IMR-90 (cell line): Measurements from ENCODE around the gene CYP27C1. TPM values are rescaled to one million over a fixed set of nuclear protein-coding genes. Genes with fewer than 3 reads are reported as not detected.

Source experiments
- ATAC-seq: fragments of 200-7000 bp; cut with Tn5 transposase; 2 replicates; pipeline ENCODE4 v1.9.1; 2020; ENCODE audit warnings: low read depth, mild to moderate bottlenecking, moderate library complexity
- BruUV-seq: library from RNA; stranded (reverse); fragments of 400-500 nt; replicated peaks from 2 replicates; lab custom pipeline; 2021; lab: Mats Ljungman, UMichigan
- CTCF ChIA-PET: fragments of 300-600 bp; formaldehyde crosslinking; extraction: SDS; loops from one replicate; lab custom pipeline; 2021; ENCODE audit warnings: antibody characterized with exemption; lab: Yijun Ruan, JAX
- POLR2A ChIA-PET: fragments of 300-600 bp; sonication (Branson Sonifier 250); formaldehyde crosslinking; loops from one replicate; lab custom pipeline; 2022; ENCODE audit warnings: antibody characterized with exemption; ENCODE audit not compliant: unreplicated experiment; lab: Charles Lee
- DNase-seq: peaks from one replicate; pipeline ENCODE4 v3.0.0; 2013
- H2AFZ ChIP-seq: replicated peaks from 2 replicates; pipeline ENCODE3; 2013; ENCODE audit warnings: low read length, mild to moderate bottlenecking; ENCODE audit not compliant: poor library complexity
- H2AK5ac ChIP-seq: 2 replicates; pipeline ENCODE4 v1.6.1; 2013; ENCODE audit warnings: low read depth, low read length, inconsistent platforms
- H2AK9ac ChIP-seq: replicated peaks from 2 replicates; pipeline ENCODE3; 2013; ENCODE audit warnings: mild to moderate bottlenecking, low read depth, low read length, moderate library complexity; ENCODE audit not compliant: poor library complexity
- H2BK120ac ChIP-seq: 2 replicates; pipeline ENCODE4 v1.6.1; 2013; ENCODE audit warnings: low read depth, low read length, inconsistent platforms
- H2BK15ac ChIP-seq: 3 replicates; pipeline ENCODE4 v1.6.1; 2013; ENCODE audit warnings: low read depth, low read length, inconsistent platforms
- H2BK20ac ChIP-seq: 2 replicates; pipeline ENCODE4 v1.6.1; 2013; ENCODE audit warnings: low read depth, mild to moderate bottlenecking, inconsistent platforms, low read length, moderate library complexity
- H2BK5ac ChIP-seq: 2 replicates; pipeline ENCODE4 v1.6.1; 2013; ENCODE audit warnings: mild to moderate bottlenecking, low read depth, low read length, inconsistent platforms; ENCODE audit not compliant: poor library complexity, severe bottlenecking
- H3K14ac ChIP-seq: replicated peaks from 2 replicates; pipeline ENCODE4 v1.6.1; 2013; ENCODE audit warnings: low read depth, low read length, inconsistent platforms
- H3K18ac ChIP-seq: 2 replicates; pipeline ENCODE4 v1.6.1; 2013; ENCODE audit warnings: low read depth, low read length, control low read depth
- H3K23ac ChIP-seq: 2 replicates; pipeline ENCODE4 v1.6.1; 2013; ENCODE audit warnings: low read depth, low read length, inconsistent platforms
- H3K27ac ChIP-seq: 2 replicates; pipeline ENCODE4 v1.5.1; 2013; ENCODE audit warnings: mild to moderate bottlenecking, control low read depth, low read length; ENCODE audit not compliant: insufficient read depth
- H3K27me3 ChIP-seq: 2 replicates; pipeline ENCODE4 v1.6.1; 2013; ENCODE audit warnings: low read length; ENCODE audit not compliant: control insufficient read depth, insufficient read depth
- H3K36me3 ChIP-seq: 2 replicates; pipeline ENCODE4 v1.6.1; 2013; ENCODE audit warnings: low read length, mixed read lengths; ENCODE audit not compliant: control insufficient read depth, insufficient read depth
- H3K4ac ChIP-seq: 2 replicates; pipeline ENCODE4 v1.6.1; 2013; ENCODE audit warnings: low read depth, low read length, inconsistent platforms
- H3K4me1 ChIP-seq: 2 replicates; pipeline ENCODE4 v1.6.1; 2013; ENCODE audit warnings: low read length, mixed read lengths; ENCODE audit not compliant: control insufficient read depth, insufficient read depth
- H3K4me2 ChIP-seq: 2 replicates; pipeline ENCODE4 v1.6.1; 2013; ENCODE audit warnings: low read depth, mild to moderate bottlenecking, control low read depth, low read length, moderate library complexity
- H3K4me3 ChIP-seq: 2 replicates; pipeline ENCODE4 v1.5.1; 2013; ENCODE audit warnings: low read depth, mild to moderate bottlenecking, control low read depth, low read length, moderate library complexity; ENCODE audit not compliant: insufficient read depth
- H3K56ac ChIP-seq: 2 replicates; pipeline ENCODE4 v1.6.1; 2013; ENCODE audit warnings: low read length, inconsistent platforms; ENCODE audit not compliant: insufficient read depth; ENCODE audit errors: extremely low read depth
- H3K79me1 ChIP-seq, 2 experiments: 2 replicates each; pipeline ENCODE4 v1.6.1; 2013; ENCODE audit warnings: low read length in 2 of 2, inconsistent platforms in 1 of 2, low read depth in 1 of 2
- H3K9ac ChIP-seq: 2 replicates; pipeline ENCODE4 v1.6.1; 2013; ENCODE audit warnings: low read depth, low read length, control low read depth
- H3K9me1 ChIP-seq: 2 replicates; pipeline ENCODE4 v1.6.1; 2013; ENCODE audit warnings: low read length, inconsistent platforms; ENCODE audit not compliant: insufficient read depth
- H3K9me3 ChIP-seq: 2 replicates; pipeline ENCODE4 v1.6.1; 2013; ENCODE audit warnings: low read length; ENCODE audit not compliant: control insufficient read depth, insufficient read depth
- H4K20me1 ChIP-seq: 2 replicates; pipeline ENCODE4 v1.6.1; 2013; ENCODE audit warnings: low read length, inconsistent platforms; ENCODE audit not compliant: insufficient read depth
- H4K5ac ChIP-seq: 2 replicates; pipeline ENCODE4 v1.6.1; 2013; ENCODE audit warnings: mild to moderate bottlenecking, low read depth, low read length, control low read depth
- H4K8ac ChIP-seq, 2 experiments: 2 replicates each; pipeline ENCODE4 v1.6.1; 2013; ENCODE audit warnings: low read depth in 2 of 2, low read length in 2 of 2, control low read depth in 1 of 2, inconsistent platforms in 1 of 2
- H4K91ac ChIP-seq: 2 replicates; pipeline ENCODE4 v1.6.1; 2013; ENCODE audit warnings: low read depth, low read length, inconsistent platforms; ENCODE audit not compliant: insufficient read depth
- BHLHE40 ChIP-seq: fragments of 150-350 bp; IDR thresholded peaks from 2 replicates; pipeline ENCODE4 v1.6.1; 2016; ENCODE audit warnings: mild to moderate bottlenecking, low read depth, low read length
- CHD1 ChIP-seq: IDR thresholded peaks from 2 replicates; pipeline ENCODE4 v1.6.1; 2012; ENCODE audit warnings: low read depth, low read length, improper control_type of control experiment
- FOS ChIP-seq: fragments of 150-350 bp; IDR thresholded peaks from 2 replicates; pipeline ENCODE4 v1.6.1; 2016; ENCODE audit warnings: low read depth, low read length
- MAFK ChIP-seq: IDR thresholded peaks from 2 replicates; pipeline ENCODE4 v1.6.1; 2012; ENCODE audit warnings: low read depth, low read length, improper control_type of control experiment
- MAZ ChIP-seq: IDR thresholded peaks from 2 replicates; pipeline ENCODE4 v1.6.1; 2012; ENCODE audit warnings: low read depth, mild to moderate bottlenecking, low read length, improper control_type of control experiment, moderate library complexity, borderline replicate concordance
- NFE2L2 ChIP-seq: fragments of 150-350 bp; IDR thresholded peaks from 2 replicates; pipeline ENCODE4 v1.6.1; 2016; ENCODE audit warnings: low read depth, mild to moderate bottlenecking, low read length
- POLR2A ChIP-seq: IDR thresholded peaks from 2 replicates; pipeline ENCODE4 v1.6.1; 2012; ENCODE audit warnings: mild to moderate bottlenecking, low read depth, low read length
- RAD21 ChIP-seq: IDR thresholded peaks from 2 replicates; pipeline ENCODE4 v1.6.1; 2012; ENCODE audit warnings: low read length, improper control_type of control experiment
- RCOR1 ChIP-seq: IDR thresholded peaks from 2 replicates; pipeline ENCODE4 v1.6.1; 2012; ENCODE audit warnings: mild to moderate bottlenecking, low read length, improper control_type of control experiment; ENCODE audit not compliant: insufficient replicate concordance
- WGBS, 2 experiments: methylation state at CpG; one replicate each; pipeline versions ENCODE4 v1.1.5 to v1.1.7; 2013; ENCODE audit warnings: missing lambda C conversion rate in 2 of 2; ENCODE audit not compliant: insufficient read length in 1 of 2; ENCODE audit errors: extremely low coverage in 2 of 2; 5-methylcytosine and 5-hydroxymethylcytosine counted together
- dilution Hi-C: fragments of 300-500 bp; cut with HindIII; formaldehyde crosslinking; loops from one replicate; pipeline ENCODE4 v1.14.3; 2018; ENCODE audit warnings: low sequenced_read_pairs; ENCODE audit not compliant: unreplicated experiment
- in situ Hi-C: fragments of 300-500 bp; cut with MboI; formaldehyde crosslinking; loops from 3 replicates; pipeline ENCODE4 v1.14.3; 2019; ENCODE audit warnings: low sequenced_read_pairs, inconsistent platforms, mixed read lengths
- intact Hi-C: fragments of 100-400 bp; cut with micrococcal nuclease; formaldehyde crosslinking; loops from 2 replicates; pipeline ENCODE4 v1.10.0; 2022
- polyA plus RNA-seq, 3 experiments: library from polyadenylated mRNA; depleted of rRNA; stranded (reverse); fragments of >200 nt; gene quantifications; 2 replicates each; pipeline ENCODE4 v1.2.3, GENCODE V29; 2012; ENCODE audit warnings: low replicate concordance in 1 of 3
- total RNA-seq: library from RNA; depleted of rRNA; stranded (reverse); fragments of >200 nt; gene quantifications from 2 replicates; pipeline ENCODE4 v1.2.3, GENCODE V29; 2012
- TF ChIP-seq, protein P1 (sequence below): fragments of 150-350 bp; IDR thresholded peaks from 2 replicates; pipeline ENCODE4 v1.6.1; 2016; ENCODE audit warnings: low read depth, mild to moderate bottlenecking, low read length, moderate library complexity, borderline replicate concordance
- TF ChIP-seq, protein P2 (sequence below): conservative IDR thresholded peaks from 2 replicates; pipeline ENCODE4 v1.5.1; 2012; ENCODE audit warnings: mild to moderate bottlenecking, low read depth, low read length, improper control_type of control experiment

CYP27C1 gene
- total and polyA plus RNA-seq, 2 of the 4 experiments (the other 2 are of a cell fraction): not detected

- H4K8ac ChIP-seq: peak overlapping the region in 1 of 2 experiments; percentile 53; a peak in 3 of 4 replicates
- no peak overlapping the region for H3K9ac ChIP-seq
- H2AK9ac ChIP-seq: peak overlapping the region; percentile 75
- peak overlapping the region; percentile 16 for H4K91ac ChIP-seq
- peak; percentile 82 for DNase-seq
- peak overlapping the region; percentile 77 for H2AFZ ChIP-seq
- peak overlapping the region; percentile 24 for H3K18ac ChIP-seq
- peak overlapping the region; percentile 81; the same call in 2 of the 3 replicates for H2BK15ac ChIP-seq
- H2BK20ac ChIP-seq: peak overlapping the region; percentile 58
- no peak overlapping the region for H3K4me3 ChIP-seq
- H3K4ac ChIP-seq: peak overlapping the region; percentile 68
- CTCF ChIA-PET: no interaction called here
- peak overlapping the region; percentile 74 for H2BK120ac ChIP-seq
- no TSS peak for BruUV-seq
- H3K27me3 ChIP-seq: no peaks in the 10 kb centered on the region
- H2BK5ac ChIP-seq: peak overlapping the region; percentile 12
- peak overlapping the region; percentile 62; the same call in 1 of the 2 replicates for H2AK5ac ChIP-seq
- 79% methylated on average over 6 of the region's 19 CpGs; no CpG with 5 or more reads in 1 of the 2 experiments for WGBS, 2 experiments
- H4K5ac ChIP-seq: peak overlapping the region; percentile 60
- H3K4me2 ChIP-seq: 0 out of 2 replicates have a peak overlapping the region, but pooled peaks have one; percentile 3
- no peaks in the 10 kb centered on the region for H3K79me1 ChIP-seq
- H3K56ac ChIP-seq: no peak overlapping the region
- peaks cover 20% of the 10 kb centered on the region for H3K4me1 ChIP-seq
- peak overlapping the region; percentile 46 for H3K27ac ChIP-seq
- peak; percentile 68 for ATAC-seq
- peaks cover 11% of the 10 kb centered on the region; the same call in 1 of the 2 replicates for H3K9me1 ChIP-seq
- no peak overlapping the region for H3K23ac ChIP-seq
- H4K20me1 ChIP-seq: no peaks in the 10 kb centered on the region
- H3K36me3 ChIP-seq: no peaks in the 10 kb centered on the region
- in situ Hi-C loops: loop anchor here (10.0 kb wide), 1 partner anchor 111 kb away; no protein-coding TSS in a partner anchor
- TF ChIP-seq RCOR1 (no peak), MAFK (no peak), BHLHE40 (peak; percentile 40; the same call in 1 of the 2 replicates), RAD21 (no peak), FOS (peak; percentile 55), POLR2A (no peak), CHD1 (no peak), NFE2L2 (peak; percentile 64), MAZ (no peak)
- TF ChIP-seq, protein P1, sequence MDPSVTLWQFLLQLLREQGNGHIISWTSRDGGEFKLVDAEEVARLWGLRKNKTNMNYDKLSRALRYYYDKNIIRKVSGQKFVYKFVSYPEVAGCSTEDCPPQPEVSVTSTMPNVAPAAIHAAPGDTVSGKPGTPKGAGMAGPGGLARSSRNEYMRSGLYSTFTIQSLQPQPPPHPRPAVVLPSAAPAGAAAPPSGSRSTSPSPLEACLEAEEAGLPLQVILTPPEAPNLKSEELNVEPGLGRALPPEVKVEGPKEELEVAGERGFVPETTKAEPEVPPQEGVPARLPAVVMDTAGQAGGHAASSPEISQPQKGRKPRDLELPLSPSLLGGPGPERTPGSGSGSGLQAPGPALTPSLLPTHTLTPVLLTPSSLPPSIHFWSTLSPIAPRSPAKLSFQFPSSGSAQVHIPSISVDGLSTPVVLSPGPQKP: no peak
- TF ChIP-seq, protein P2, sequence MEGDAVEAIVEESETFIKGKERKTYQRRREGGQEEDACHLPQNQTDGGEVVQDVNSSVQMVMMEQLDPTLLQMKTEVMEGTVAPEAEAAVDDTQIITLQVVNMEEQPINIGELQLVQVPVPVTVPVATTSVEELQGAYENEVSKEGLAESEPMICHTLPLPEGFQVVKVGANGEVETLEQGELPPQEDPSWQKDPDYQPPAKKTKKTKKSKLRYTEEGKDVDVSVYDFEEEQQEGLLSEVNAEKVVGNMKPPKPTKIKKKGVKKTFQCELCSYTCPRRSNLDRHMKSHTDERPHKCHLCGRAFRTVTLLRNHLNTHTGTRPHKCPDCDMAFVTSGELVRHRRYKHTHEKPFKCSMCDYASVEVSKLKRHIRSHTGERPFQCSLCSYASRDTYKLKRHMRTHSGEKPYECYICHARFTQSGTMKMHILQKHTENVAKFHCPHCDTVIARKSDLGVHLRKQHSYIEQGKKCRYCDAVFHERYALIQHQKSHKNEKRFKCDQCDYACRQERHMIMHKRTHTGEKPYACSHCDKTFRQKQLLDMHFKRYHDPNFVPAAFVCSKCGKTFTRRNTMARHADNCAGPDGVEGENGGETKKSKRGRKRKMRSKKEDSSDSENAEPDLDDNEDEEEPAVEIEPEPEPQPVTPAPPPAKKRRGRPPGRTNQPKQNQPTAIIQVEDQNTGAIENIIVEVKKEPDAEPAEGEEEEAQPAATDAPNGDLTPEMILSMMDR: no peak
- H3K14ac ChIP-seq: peak overlapping the region; percentile 58
- POLR2A ChIA-PET: no interaction called here
- dilution Hi-C loops: no loop called here
- H3K9me3 ChIP-seq: no peaks in the 10 kb centered on the region
- intact Hi-C loops: loop anchor here (2.0 kb wide), 1 partner anchor 69 kb away; the partner anchor contains the start of gene BIN1
Measured at GRCh38 chr2:127175751-127176354, 44.2 kb downstream of the CYP27C1 start.
